GM21723 (cell line): ENCODE data around the gene TDO2.
A peak's percentile ranks its signal among the peaks of the same experiment; 100 is the strongest.

Source experiments
- ATAC-seq: cut with Tn5 transposase; IDR thresholded peaks from one replicate; pipeline ENCODE4 v1.9.1; 2021; ENCODE audit warnings: mild to moderate bottlenecking, moderate library complexity; ENCODE audit not compliant: unreplicated experiment

TDO2 gene

DNA sequence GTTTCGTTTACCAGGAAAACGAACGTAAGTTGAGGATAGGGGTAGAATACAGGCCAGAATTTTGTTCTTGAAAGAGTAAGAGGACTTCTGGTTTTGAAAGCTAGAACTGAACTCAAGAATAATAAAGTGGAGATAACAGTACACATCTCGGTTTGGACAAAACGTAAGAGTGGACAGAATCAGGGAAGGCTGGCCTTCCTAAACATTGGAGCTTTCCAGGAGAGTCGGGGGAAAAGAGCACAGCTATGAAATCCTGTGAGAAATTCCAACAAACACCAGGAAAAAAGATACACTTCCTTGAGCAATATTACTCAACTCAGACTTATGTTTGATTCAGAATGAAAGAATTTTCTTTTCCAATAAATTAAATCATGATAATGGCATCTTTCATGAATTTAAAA is 49.0 kb downstream of the TDO2 start:
- ATAC-seq = no peak

DNA sequence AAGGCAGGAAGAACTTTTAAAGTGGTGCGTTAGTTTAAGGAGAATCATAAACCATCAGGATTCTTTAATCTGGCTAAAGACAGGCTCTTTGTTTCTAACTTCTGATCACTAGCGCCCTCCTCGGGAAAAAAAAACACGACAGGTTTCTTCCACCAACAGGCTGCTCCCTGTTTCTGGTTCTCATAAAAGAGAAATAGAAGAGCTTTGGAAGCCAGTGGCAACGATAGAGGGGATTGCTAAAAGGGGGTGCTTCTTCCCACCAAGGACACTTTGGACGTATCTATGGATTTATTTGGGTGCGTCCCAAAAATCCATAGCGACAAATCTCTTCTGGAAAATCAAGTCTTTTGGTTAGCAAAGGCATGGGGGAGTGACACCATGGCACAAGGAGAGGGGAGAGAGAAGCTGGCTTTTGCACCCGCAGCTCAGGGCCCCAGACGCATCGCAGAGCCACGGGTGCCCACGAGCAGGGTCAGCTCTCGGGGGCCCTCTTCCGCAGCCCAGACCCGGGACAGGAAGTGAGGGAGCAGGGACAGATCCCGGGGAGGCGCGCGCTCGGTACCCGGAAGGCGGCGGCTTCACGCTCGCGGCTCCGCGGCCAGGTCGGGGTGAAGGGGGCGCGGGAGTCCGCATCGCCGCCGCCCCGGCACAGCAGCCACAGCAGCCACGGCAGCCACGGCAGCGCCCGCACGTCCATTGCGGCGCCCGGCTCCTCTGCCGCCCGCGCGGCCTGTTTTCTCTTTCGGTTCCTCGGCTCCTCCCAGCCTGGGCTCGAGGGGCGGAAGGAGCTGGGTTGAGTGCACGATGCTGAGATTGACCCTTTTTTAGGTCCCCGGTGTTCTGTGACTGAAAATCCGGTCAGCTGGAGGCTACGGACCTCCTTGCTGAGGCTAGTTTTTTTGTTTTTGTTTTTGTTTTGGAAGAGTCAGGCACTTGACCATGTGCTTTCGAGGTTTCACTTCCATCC is 49.9 kb downstream of the TDO2 start, which contains the start of gene CTSO:
Gene CTSO, minus strand, starts transcription at position 716 of the 967 bp plus-strand sequence. Its CDS starts 19 bp downstream, at position 697.
- peak; percentile 95 for ATAC-seq

DNA sequence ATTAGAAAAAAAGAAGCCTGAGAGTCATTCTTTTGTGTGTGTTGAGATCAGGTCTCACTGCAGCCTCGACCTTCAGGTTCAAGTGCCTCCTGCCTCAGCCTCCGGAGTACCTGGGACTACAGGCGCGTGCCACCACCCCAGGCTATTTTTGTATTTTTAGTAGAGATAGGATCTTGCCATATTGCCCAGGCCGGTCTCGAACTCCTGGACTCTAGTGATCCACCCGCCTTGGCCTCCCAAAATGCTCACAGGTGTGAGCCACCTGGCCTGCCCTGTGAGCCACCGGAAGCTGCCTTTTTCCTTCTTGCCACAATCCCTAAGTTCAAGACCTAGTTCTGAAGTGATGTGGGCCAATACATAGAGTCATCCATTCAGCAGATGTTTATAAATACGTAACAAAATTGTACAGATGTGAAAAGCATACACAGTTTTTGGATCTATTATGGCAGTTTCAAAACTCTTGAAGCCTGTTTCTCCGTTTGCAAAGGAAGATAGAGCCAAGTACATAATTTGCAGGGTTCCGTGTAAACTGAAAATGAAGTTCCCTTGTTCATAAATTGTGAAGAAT is 50.7 kb downstream of the TDO2 start:
- ATAC-seq = no peak

DNA sequence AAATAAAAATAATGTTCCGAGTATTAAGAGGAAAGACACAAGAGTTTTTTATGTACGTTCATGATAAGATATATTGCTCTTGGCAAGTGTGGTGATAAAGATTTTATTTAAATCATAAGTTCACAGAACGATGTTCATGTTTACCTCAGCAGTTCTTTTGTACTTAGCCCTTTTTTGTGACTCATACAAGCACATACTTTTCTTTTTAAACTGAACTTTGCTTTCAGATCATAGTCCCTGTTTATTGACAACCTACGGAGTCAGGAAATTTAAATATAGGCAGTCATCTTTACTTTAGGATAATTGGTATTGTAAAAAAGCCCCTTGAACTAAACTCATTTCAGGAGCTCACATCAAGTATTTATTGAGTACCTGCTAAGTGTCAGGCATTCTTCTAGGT is 51.4 kb downstream of the TDO2 start:
- no peak for ATAC-seq

DNA sequence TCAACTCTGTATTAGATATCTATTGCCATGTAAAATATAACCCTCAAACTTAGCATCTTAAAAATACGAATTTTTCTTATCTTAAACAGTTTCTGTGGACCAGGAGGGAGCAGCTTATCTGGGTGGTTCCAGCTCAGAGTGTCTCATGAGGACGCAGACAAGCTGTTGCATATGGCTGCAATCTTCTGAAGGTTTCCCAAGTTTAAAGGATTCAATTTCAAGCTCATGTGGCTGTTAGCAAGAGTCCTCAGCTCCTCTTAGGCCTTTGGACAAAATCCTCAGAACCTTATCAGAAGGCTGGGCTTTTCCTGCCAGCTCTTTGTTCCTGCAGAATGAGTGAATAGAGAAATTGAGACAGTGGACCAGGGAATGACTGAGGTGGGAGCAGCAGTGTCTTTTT is 53.0 kb downstream of the TDO2 start:
- ATAC-seq = no peak

DNA sequence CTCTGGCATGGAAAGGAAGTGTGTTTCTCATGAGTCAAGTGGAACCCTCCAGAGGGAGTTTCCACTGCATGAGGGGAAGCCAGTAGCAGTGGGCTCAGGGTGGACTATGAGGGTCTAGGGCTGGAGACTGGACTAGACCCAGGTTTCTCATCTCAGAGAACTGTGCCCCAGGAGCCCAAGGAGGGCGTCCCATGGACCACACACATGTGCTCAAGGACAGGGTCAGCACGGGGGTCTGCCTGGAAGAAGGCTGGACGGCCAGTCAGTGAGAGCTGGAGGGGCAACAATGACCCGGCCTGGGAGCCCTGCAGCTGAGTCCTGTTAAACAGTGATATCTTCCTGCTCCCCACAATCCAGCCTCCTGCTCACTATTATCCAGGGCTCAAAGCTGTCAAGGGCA is 55.9 kb downstream of the TDO2 start:
- no peak for ATAC-seq

DNA sequence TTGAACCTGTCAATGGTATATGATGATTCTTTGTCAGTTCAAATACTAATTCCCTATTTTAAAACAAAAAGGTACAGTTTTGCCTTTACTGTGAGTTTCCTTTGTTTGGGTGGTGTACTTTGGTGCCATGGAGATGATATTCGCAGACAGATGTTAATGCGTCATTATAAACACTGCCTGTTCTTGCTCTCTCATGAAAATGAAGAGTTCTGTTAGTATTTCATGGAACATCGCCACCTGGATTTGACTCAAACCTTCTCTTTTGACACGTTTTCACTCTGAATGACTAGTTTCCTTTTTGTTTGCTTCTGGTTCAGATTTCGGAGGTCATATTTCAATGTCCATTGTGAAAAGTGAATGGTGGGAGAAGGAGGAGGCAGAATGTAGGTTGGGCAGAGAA is 57.0 kb downstream of the TDO2 start:
- no peak for ATAC-seq

DNA sequence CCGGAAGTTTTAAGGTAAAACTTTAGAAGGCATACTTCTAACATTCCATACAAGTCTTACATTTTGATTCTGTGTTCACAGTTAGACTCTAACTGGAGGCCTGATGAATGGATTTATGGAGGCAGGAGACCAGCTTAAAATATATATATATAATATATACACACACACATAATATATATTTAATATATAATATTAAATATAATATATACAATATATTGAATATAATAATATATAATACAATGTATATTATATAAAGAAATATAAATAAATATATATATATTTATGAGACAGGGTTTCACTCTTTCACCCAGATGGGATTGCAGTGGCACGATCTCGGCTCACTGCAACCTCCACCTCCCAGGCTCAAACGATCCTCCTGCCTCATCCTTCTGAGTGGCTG is 58.1 kb downstream of the TDO2 start:
- ATAC-seq = no peak

DNA sequence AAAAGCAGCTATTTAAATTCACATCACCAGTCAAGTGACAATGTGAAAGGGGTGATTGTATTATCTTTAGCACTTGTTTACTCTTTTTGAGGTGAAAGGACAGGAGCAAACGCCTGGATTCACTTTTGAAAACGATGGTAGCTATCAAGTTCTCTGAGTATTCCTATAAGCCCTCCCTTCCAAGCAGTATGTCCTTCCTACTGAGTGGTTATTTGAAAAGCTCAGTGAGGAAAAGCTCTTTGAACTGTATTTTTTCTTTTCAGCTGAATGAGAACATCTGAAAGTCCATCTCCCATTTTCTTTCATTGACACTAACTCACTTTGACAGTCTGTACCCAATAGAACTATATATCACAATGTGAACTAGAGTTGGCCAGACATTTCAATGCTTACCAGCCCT is 59.3 kb downstream of the TDO2 start:
- ATAC-seq = no peak

DNA sequence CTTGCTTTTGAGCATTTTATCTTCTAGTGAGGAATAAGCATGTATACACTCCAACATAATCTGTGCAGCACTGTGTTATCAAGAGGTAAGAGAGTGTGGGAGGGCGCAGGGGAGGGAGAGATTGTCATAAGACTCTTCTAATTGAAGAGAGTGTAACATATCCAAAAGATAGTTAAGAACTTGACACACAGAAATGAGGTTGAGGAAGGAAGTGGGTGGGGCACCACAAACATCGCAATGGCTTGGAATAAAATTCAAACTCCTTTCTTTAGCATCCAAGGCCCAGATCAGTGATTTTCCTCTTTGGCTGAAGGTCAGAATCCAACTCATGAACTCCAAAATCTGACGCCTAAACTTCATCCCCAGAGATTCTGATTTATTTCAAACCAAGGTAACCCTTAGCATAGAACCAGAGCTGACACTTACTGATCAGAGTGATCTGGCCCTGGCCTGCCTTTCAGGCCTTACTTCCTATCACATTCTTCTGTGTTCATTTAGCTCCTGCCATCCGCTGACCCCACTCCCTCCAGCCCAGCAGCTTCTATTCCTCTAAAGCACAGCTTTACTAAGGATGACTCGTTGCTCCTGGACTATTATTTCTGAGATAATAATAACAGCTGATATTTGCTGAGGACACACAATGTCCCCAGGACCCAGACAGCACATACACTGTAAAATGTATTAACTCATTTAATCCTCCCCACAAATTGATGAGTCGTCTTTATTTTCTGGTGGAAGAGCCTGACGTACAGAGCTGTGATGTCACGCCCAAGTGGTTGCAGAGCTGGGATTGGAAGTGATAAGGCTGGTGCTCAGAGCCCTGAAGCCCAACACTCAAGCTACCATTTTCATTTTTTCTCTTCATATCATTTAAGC is 60.8 kb downstream of the TDO2 start:
- no peak for ATAC-seq

DNA sequence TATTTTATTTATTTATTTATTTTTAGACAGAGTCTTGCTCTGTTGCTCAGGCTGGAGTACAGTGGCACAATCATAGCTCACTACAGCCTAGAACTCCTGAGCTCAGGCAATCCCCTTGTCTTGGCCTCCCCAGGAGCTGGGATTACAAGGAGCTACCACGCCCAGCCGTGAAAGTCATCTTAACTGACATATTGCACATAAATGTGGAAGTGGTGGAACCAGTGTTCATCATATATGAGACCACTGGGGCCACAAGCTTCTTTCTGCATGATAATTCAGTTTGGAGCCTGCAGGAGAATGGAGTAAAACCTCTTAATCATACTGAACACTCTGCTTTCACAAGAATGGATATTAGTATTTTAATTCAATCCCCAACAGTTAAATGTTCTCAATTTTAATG is 62.7 kb downstream of the TDO2 start:
- no peak for ATAC-seq

DNA sequence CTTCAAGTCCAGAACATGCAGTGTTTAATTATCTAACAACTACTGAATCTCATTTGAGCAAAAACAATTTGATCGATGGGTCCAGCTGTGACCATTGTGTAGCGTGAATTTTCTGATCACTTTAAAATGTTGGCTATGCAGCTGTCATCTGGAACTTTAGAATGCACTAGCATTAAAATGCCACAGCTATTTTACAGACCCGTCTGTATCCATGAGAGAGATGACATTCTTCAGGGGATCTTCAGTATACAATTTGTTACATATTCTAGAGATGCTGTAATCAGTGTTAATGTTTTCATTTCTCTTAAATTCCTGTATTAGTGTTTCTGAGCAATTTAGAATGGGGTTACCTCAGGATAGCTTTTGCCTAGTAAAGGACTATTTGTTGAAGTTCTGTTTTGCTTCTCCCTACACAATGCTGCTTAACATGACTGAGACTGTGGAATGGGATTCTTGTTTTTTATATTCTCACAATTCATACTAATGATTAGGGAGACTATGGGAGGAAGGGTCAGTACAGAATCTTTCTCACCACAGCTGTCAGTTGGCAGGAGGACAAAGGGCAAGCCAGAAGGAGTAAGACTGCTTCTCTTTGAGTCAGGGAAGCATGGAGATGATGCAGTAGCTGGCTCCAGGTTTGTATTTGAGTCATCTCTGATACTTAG is 63.4 kb downstream of the TDO2 start:
- ATAC-seq = no peak
